Spleen (tissue), 11 donors: ENCODE data around the gene EIF4A3. TPM values are rescaled to one million over a fixed set of nuclear protein-coding genes. Genes with fewer than 3 reads are reported as not detected.
"Not testable (repeated sequence)": the region's sequence is repeated elsewhere in the genome, so short reads cannot be mapped to it uniquely, and the experiment has no call there.

Experiments used
- DNase-seq: peaks from one replicate; pipeline ENCODE4 v3.0.0-alpha.2; 2020
- H3K27ac ChIP-seq, 8 donors: fragments of 200-600 bp; sonication (generic) in 7 of 8; 1 replicate in 4 of 8; 2 replicates in 4 of 8; pipeline versions ENCODE4 v1.5.0 to v1.8.0; 2016 to 2021; ENCODE audit warnings: inconsistent platforms in 4 of 8, mild to moderate bottlenecking in 4 of 8, moderate library complexity in 1 of 8
- H3K27me3 ChIP-seq, 7 donors: fragments of 200-600 bp; sonication (generic) in 6 of 7; replicated peaks in 1 of 7; 1 replicate in 4 of 7; 2 replicates in 3 of 7; pipeline versions ENCODE4 v1.5.0 to v1.8.0; 2016 to 2021; ENCODE audit warnings: inconsistent platforms in 3 of 7, mild to moderate bottlenecking in 1 of 7
- H3K36me3 ChIP-seq, 6 donors: fragments of 200-600 bp; sonication (generic) in 5 of 6; 1 replicate in 4 of 6; 2 replicates in 2 of 6; pipeline versions ENCODE4 v1.5.0 to v1.8.0; 2016 to 2021; ENCODE audit warnings: inconsistent platforms in 2 of 6
- H3K4me1 ChIP-seq, 6 donors: fragments of 200-600 bp; sonication (generic) in 5 of 6; 1 replicate in 3 of 6; 2 replicates in 3 of 6; pipeline versions ENCODE4 v1.5.0 to v1.8.0; 2016 to 2021; ENCODE audit warnings: inconsistent platforms in 3 of 6
- H3K4me3 ChIP-seq, 8 donors: fragments of 200-600 bp; sonication (generic) in 7 of 8; 1 replicate in 4 of 8; 2 replicates in 4 of 8; pipeline versions ENCODE4 v1.5.0 to v1.8.0; 2016 to 2021; ENCODE audit warnings: inconsistent platforms in 4 of 8, mild to moderate bottlenecking in 4 of 8, moderate library complexity in 2 of 8
- H3K9me3 ChIP-seq, 8 donors: fragments of 200-600 bp; sonication (generic) in 7 of 8; 1 replicate in 4 of 8; 2 replicates in 4 of 8; pipeline versions ENCODE4 v1.5.0 to v1.8.0; 2016 to 2021; ENCODE audit warnings: inconsistent platforms in 4 of 8
- CTCF ChIP-seq, 11 experiments: fragments of 200-600 bp in 7 of 11; fragments of 450-650 bp in 4 of 11; sonication (generic) in 4 of 11; IDR thresholded peaks in 8 of 11; conservative IDR thresholded peaks in 3 of 11; 1 replicate in 7 of 11; 2 replicates in 4 of 11; pipeline versions ENCODE4 v1.4.0 to v1.8.0; 2016 to 2021; ENCODE audit warnings: antibody characterized with exemption in 11 of 11, inconsistent platforms in 4 of 11, mild to moderate bottlenecking in 1 of 11
- POLR2A ChIP-seq, 3 donors: fragments of 450-650 bp; IDR thresholded peaks; one replicate each; pipeline ENCODE4 v1.5.1; 2017; ENCODE audit warnings: antibody characterized with exemption in 3 of 3, mild to moderate bottlenecking in 1 of 3
- POLR2AphosphoS5 ChIP-seq, 3 donors: sonication (generic); formaldehyde crosslinking; IDR thresholded peaks; one replicate each; pipeline ENCODE4 v1.5.1; 2017; ENCODE audit warnings: antibody characterized with exemption in 3 of 3
- WGBS, 5 donors: extraction: QIAGEN DNeasy Blood & Tissue Kit in 3 of 5; methylation state at CpG; one replicate each; pipeline versions ENCODE4 v1.1.5 to v1.1.7; 2013 to 2018; 5-methylcytosine and 5-hydroxymethylcytosine counted together
- intact Hi-C: fragments of 100-400 bp; cut with DNase I; formaldehyde crosslinking; loops from one replicate; pipeline ENCODE4 v1.15.0; 2023; ENCODE audit warnings: low total_unique reads
- polyA plus RNA-seq, 3 donors: library from polyadenylated mRNA; stranded (reverse); fragments of 200-250 nt; gene quantifications; one replicate each; pipeline ENCODE4 v1.2.1, GENCODE V29; 2013
- total RNA-seq, 7 donors: library from RNA; depleted of rRNA in 3 of 7; stranded (reverse); fragments of >200 nt in 3 of 7; fragmentation: NEBNext Ultra II Directional in 4 of 7; extraction: Animal tissue kit (Norgen Biotek cat#: 25700) in 4 of 7; gene quantifications; one replicate each; pipeline versions ENCODE4 v1.1.0 to v1.2.1, GENCODE V29; 2016 to 2021
- donor health status: healthy with polysubstance abuse.
- donor health status: DM: no; HTN: no; CAD: no; lungs with moderate emphysema.
- donor health status: DM: no; HTN: no; CAD: no.
- donor health status: Bipolar disorder and iron deficiency.
- donor health status: healthy.
- donor health status: DM: no; HTN: no; CAD: no.
- donor health status: DM: yes; HTN: yes; CAD: no.

EIF4A3 gene
- total and polyA plus RNA-seq, 10 donors = 37.3 to 79.5 (median 63.6) TPM

DNA sequence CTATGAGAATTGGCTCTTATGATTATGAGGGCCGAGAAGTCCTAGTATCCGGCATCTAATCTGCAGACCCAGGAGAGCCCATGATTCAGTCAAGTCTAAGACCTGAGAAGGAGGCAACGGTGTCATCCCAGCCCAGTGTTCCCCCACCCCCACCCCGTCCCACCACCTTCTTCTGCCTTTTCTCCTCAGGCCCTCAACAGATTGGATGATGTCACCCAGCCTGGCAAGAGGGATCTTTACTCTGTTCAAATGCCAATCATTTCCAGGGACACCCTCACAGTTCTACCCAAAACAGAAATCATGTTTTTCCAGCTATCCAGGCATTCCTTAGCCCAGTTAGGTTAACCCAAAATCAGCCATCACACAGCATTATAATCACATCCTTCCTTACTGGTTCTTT lies 55.6 kb downstream of the EIF4A3 start:
- no peak for DNase-seq
- H3K9me3 ChIP-seq = no peaks in the 10 kb centered on the region
- 76 to 96% (median 83%) methylated on average over 4 of the region's 4 CpGs for WGBS, 5 donors
- H3K36me3 ChIP-seq = no peaks in the 10 kb centered on the region
- H3K27ac ChIP-seq = peak overlapping the region in 4 of 8 donors; percentile 82 to 94 (median 89)
- H3K4me1 ChIP-seq = peaks cover 0 to 26% (median 4%) of the 10 kb centered on the region in 6 donors
- peaks cover 0 to 20% (median 0%) of the 10 kb centered on the region in 7 donors for H3K27me3 ChIP-seq
- no peak overlapping the region for H3K4me3 ChIP-seq
- intact Hi-C loops = no loop called here
- TF ChIP-seq CTCF (IDR thresholded peaks at IDR 0.05 in 8 of 11, conservative IDR thresholded peaks at IDR 0.05 in 3 of 11) (no peak), POLR2A (IDR thresholded peaks at IDR 0.05) (no peak)

DNA sequence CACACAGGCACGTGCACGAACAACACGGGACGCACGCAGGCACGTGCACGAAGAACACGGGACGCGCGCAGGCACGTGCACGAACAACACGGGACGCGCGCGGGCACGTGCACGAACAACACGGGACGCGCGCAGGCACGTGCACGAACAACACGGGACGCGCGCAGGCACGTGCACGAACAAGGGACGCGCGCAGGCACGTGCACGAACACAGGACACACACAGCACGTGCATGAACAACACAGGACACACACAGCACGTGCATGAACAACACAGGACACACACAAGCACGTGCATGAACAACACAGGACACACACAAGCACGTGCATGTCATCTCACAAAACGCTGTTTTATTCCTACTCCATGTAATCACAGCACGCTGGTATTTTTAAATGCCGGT lies 56.8 kb downstream of the EIF4A3 start:
- H3K36me3 ChIP-seq, H3K27ac ChIP-seq, H3K9me3 ChIP-seq, H3K4me3 ChIP-seq, intact Hi-C loops: not testable (repeated sequence)
- Histone ChIP-seq H3K27me3 (peaks cover 0 to 21% (median 0%) of the 10 kb centered on the region in 7 donors), H3K4me1 (peaks cover 0 to 26% (median 4%) of the 10 kb centered on the region in 6 donors)
- DNase-seq = peak; percentile 16
- WGBS, 5 donors = 91 to 96% (median 93%) methylated on average over 33 to 44 of the region's 44 CpGs

DNA sequence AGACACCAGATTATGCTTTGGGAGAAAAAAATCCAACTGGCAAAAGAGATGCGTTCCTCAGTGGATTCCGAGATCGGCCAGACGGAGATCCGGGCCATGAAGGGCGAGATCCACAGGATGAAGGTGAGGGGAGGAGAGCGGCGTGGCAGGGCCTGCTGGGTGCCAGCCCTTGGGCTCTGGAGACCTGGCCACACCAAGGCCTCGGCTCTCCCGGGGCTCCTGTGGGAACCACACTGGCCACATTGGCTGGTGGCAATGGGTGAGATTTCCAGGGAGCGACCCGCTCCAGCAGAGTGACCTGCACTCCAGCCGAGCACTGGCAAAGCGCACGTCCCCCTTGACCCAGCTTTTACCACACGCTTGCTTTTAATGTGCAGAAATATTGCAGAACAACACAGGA lies 57.2 kb downstream of the EIF4A3 start:
- Histone ChIP-seq H3K27ac (no peak overlapping the region), H3K9me3 (no peaks in the 10 kb centered on the region), H3K27me3 (peaks cover 0 to 21% (median 0%) of the 10 kb centered on the region in 7 donors), H3K4me1 (peaks cover 0 to 26% (median 4%) of the 10 kb centered on the region in 6 donors), H3K4me3 (no peak overlapping the region), H3K36me3 (no peaks in the 10 kb centered on the region)
- no peak for DNase-seq
- 89 to 97% (median 94%) methylated on average over 16 of the region's 16 CpGs for WGBS, 5 donors
- no peak for TF ChIP-seq CTCF (IDR thresholded peaks at IDR 0.05 in 8 of 11, conservative IDR thresholded peaks at IDR 0.05 in 3 of 11)
- no peak for TF ChIP-seq POLR2AphosphoS5 (IDR thresholded peaks at IDR 0.05)
- TF ChIP-seq POLR2A (IDR thresholded peaks at IDR 0.05) = no peak
- intact Hi-C loops = no loop called here

DNA sequence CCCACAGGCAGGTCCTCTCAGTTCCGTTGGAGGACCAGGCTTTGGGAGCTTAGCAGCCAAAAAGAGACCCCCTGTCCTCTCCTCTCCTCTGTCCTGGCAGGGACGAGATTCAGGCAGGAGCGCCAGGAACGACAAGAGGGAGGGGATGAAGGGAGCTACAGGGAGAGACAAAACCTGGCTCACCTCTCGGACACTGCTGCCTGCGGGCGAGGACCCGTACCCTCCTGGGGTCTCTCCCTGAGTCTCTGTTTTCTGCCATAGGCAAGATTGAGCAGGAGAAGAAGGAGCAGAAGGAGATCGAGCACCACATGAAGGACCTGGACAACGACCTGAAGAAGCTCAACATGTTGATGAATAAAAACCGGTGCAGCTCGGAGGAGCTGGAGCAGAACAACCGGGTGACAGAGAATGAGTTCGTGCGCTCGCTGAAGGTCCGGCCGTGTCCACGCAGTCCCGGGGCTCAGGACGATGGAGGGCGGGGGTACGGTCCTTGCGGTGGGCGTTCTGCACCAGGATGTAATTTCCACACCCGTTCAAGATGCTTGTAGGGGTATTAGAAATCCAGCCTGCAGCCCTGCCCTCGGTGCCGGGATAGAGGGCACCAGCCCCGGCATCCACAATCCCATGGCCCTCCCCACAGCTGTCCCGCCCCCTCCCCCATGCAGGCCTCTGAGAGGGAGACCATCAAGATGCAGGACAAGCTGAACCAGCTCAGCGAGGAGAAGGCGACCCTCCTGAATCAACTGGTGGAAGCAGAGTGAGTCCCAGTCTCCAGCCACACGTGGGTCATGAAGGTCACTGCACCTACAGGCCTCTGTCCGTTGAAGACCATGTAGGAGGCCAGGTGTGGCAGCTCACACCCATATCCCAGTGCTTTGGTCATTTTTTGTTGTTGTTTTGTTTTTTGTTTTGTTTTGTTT lies 59.3 kb downstream of the EIF4A3 start:
- Histone ChIP-seq H3K4me1 (peaks cover 0 to 18% (median 3%) of the 10 kb centered on the region in 6 donors), H3K4me3 (no peak overlapping the region), H3K27me3 (peaks cover 0 to 21% (median 0%) of the 10 kb centered on the region in 7 donors), H3K36me3 (no peaks in the 10 kb centered on the region), H3K9me3 (no peaks in the 10 kb centered on the region), H3K27ac (no peak overlapping the region)
- no peak for TF ChIP-seq POLR2AphosphoS5 (IDR thresholded peaks at IDR 0.05)
- TF ChIP-seq POLR2A (IDR thresholded peaks at IDR 0.05) = no peak
- no peak for TF ChIP-seq CTCF (IDR thresholded peaks at IDR 0.05 in 8 of 11, conservative IDR thresholded peaks at IDR 0.05 in 3 of 11)
- 82 to 90% (median 83%) methylated on average over 30 to 34 of the region's 34 CpGs for WGBS, 5 donors
- intact Hi-C loops = no loop called here
- DNase-seq = no peak
